ENCODE results near the gene ITGA3. TPM values are rescaled to one million over a fixed set of nuclear protein-coding genes. Genes with fewer than 3 reads are reported as not detected.
A peak's percentile ranks its signal among the peaks of the same experiment; 100 is the strongest.

ITGA3 gene
- total RNA-seq, 6 donors from 2014 or later = 193 to 469 (median 350) TPM

- peaks cover 56 to 87% (median 70%) of the 10 kb centered on the region in 4 donors for H3K4me1 ChIP-seq
- no peak overlapping the region for H3K4me3 ChIP-seq
- 64 to 78% methylated on average over 4 of the region's 4 CpGs for WGBS, 2 donors
- H3K27ac ChIP-seq = peak overlapping the region; percentile 90 to 98 (median 96)
- H3K36me3 ChIP-seq = no peaks in the 10 kb centered on the region
- DNase-seq = peak in 1 of 2 donors; percentile 77
- no peaks in the 10 kb centered on the region for H3K27me3 ChIP-seq
- ATAC-seq (ENCODE audit: low FRiP score in 2 of 2) = no peak
- no peaks in the 10 kb centered on the region for H3K9me3 ChIP-seq
- TF ChIP-seq CTCF (IDR thresholded peaks at IDR 0.05) = no peak
- TF ChIP-seq POLR2AphosphoS5 (IDR thresholded peaks at IDR 0.05) = peak in 1 of 2 donors; percentile 33
These were observed 4.8 kb upstream of the ITGA3 start for GRCh38 chr17:50051082-50051576.

- no peak for ATAC-seq (ENCODE audit: low FRiP score in 2 of 2)
- H3K27ac ChIP-seq = peak overlapping the region; percentile 90 to 98 (median 96)
These were observed 4.3 kb upstream of the ITGA3 start for GRCh38 chr17:50051606-50052005.

GRCh38 chr17:50052241-50052796 lies 3.6 kb upstream of the ITGA3 start:
- Histone ChIP-seq H3K4me1 (peaks cover 50 to 82% (median 60%) of the 10 kb centered on the region in 4 donors), H3K9me3 (no peaks in the 10 kb centered on the region), H3K36me3 (peaks cover 0 to under 1% (median 0%) of the 10 kb centered on the region in 4 donors), H3K27me3 (no peaks in the 10 kb centered on the region), H3K27ac (peak overlapping the region; percentile 90 to 98 (median 96)), H3K4me3 (no peak overlapping the region)
- TF ChIP-seq CTCF (IDR thresholded peaks at IDR 0.05) (no peak), EP300 (IDR thresholded peaks at IDR 0.05) (no peak)
- DNase-seq (no peak), ATAC-seq (ENCODE audit: low FRiP score in 2 of 2) (no peak)
- 64 to 75% methylated on average over 6 of the region's 6 CpGs for WGBS, 2 donors

More at GRCh38 chr17:50051606-50052005, 4.3 kb upstream of the ITGA3 start:
- Histone ChIP-seq H3K27me3 (no peaks in the 10 kb centered on the region), H3K36me3 (no peaks in the 10 kb centered on the region), H3K9me3 (no peaks in the 10 kb centered on the region), H3K4me3 (no peak overlapping the region), H3K4me1 (peaks cover 56 to 82% (median 65%) of the 10 kb centered on the region in 4 donors)
- TF ChIP-seq POLR2A (IDR thresholded peaks at IDR 0.05) = no peak
- TF ChIP-seq POLR2AphosphoS5 (IDR thresholded peaks at IDR 0.05) = no peak
- no peak for TF ChIP-seq CTCF (IDR thresholded peaks at IDR 0.05)
- no peak for TF ChIP-seq EP300 (IDR thresholded peaks at IDR 0.05)
- DNase-seq = no peak
- 59 to 67% methylated on average over 2 of the region's 2 CpGs for WGBS, 2 donors

GRCh38 chr17:50052822-50053653 lies 2.9 kb upstream of the ITGA3 start:
- TF ChIP-seq CTCF (IDR thresholded peaks at IDR 0.05) (no peak), POLR2AphosphoS5 (IDR thresholded peaks at IDR 0.05) (peak; percentile 64 to 84), EP300 (IDR thresholded peaks at IDR 0.05) (peak in 2 of 4 donors; percentile 72 to 78), POLR2A (IDR thresholded peaks at IDR 0.05) (no peak)
- Histone ChIP-seq H3K4me3 (no peak overlapping the region), H3K27me3 (no peaks in the 10 kb centered on the region), H3K27ac (peak overlapping the region; percentile 90 to 98 (median 96)), H3K36me3 (peaks cover 0 to 4% (median 0%) of the 10 kb centered on the region in 4 donors), H3K4me1 (peaks cover 55 to 83% (median 61%) of the 10 kb centered on the region in 4 donors), H3K9me3 (no peaks in the 10 kb centered on the region)
- DNase-seq (peak in 1 of 2 donors; percentile 67), ATAC-seq (ENCODE audit: low FRiP score in 2 of 2) (no peak)
- 42 to 45% methylated on average over 7 of the region's 7 CpGs for WGBS, 2 donors

All from upper lobe of left lung (tissue), 6 donors.